GM18502 (cell line): ENCODE measurements around the gene DHX35.
A peak's percentile ranks its signal among the peaks of the same experiment; 100 is the strongest.

Experiments used
- ATAC-seq: cut with Tn5 transposase; IDR thresholded peaks from one replicate; pipeline ENCODE4 v1.9.1; 2021; ENCODE audit warnings: mild to moderate bottlenecking; ENCODE audit not compliant: unreplicated experiment, poor library complexity

DHX35 gene

GRCh38 chr20:39010496-39010895, 48.4 kb downstream of the DHX35 start:
- no peak for ATAC-seq

- no peak for ATAC-seq
Observed at GRCh38 chr20:39013662-39014109, 51.5 kb downstream of the DHX35 start.

DNA sequence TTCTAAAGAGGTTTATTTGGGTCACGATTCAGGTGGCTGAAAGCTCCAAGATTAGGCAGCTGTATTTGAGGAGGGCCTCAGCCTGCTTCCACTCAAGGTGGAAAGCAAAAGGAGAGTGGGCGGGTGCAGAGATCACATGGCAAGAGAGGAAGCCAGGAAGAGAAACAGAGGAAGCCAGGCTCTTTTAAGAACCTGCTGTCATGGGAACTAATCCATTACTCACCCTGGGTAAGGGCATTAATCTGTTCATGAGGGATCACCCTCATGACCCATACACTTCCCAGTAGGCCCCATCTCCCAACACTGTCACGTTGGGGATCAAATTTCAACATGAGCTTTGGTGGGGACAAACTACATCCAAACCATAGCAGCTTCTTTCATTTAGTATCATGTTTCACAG, 53.9 kb downstream of the DHX35 start:
- ATAC-seq: no peak

DNA sequence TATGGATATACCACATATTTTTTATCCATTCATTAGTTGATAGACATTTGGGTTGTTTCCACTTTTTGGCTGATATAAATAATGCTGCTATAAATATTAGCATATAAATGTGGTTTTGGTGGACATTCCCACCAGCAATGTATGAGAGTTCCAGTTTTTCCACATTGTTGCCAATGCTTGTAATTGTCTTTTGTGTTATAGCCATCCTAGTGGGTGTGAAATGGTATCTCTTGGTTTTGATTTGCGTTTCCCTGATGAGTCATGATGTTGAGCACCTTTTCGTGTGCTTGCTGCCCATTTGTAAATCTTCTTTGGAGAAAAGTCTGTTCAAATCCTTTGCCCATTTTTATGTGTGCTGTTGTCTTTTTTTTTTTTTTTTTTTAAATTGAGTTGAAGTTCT, 54.4 kb downstream of the DHX35 start:
- no peak for ATAC-seq

DNA sequence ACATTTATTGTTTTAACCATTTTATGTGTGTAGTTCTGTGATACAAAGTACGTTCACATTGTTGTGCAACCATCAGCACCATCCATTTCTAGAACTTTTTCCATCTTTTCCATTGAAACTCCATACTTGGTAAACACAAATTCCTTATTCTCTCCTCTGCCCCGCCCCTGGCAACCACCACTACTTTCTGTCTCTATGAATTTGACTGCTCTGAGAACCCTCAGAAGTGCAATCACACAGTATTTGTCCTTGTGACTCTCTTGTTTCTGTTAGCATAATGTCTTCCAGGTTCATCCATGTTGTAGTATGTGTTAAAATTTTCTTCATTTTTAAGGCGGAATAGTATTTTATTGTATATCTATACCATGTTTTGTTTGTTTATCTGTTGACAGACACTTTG, 56.9 kb downstream of the DHX35 start:
- no peak for ATAC-seq

GRCh38 chr20:39019805-39020325, 57.7 kb downstream of the DHX35 start:
- ATAC-seq: peak; percentile 85

GRCh38 chr20:39021748-39022147, 59.6 kb downstream of the DHX35 start:
- ATAC-seq: peak; percentile 56

DNA sequence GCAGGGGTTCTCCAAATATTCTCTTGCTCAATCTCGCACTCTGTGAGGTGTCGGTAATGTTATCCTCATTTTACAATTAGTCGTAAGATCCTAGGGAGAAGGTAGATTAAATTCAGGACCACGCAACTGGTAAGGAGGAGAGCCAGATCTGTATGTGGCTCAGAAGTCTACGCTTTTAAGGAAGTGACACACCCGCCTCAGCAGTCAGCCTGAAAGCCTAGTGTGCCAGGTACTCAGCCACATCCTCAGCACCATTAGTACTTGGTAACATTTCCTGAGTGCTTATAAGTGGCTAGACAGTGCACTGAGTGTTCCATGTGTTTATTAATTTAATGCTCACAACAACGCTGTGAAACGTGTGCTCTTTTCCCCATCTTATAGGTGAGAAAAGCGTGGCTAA, 63.7 kb downstream of the DHX35 start:
- no peak for ATAC-seq

GRCh38 chr20:39029364-39029763, 67.2 kb downstream of the DHX35 start:
- ATAC-seq: no peak

DNA sequence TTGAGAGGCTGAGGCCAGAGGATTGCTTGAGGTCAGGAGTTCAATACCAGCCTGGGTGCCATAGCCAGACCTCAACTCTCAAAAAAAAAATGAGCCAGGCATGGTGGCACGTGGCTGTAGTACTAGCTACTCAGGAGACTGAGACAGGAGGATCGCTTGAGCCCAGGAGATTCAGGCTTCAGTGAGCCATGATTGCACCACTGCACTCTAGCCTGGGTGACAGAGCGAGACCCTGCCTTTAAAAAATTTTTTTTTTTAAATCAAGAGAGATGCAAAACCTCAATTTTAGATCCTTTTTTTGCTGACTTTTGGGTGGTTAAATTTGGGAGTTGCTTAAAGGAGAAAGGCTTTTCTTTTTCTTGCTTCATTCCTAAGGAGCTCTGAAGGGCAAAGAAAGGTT, 70.9 kb downstream of the DHX35 start:
- ATAC-seq: no peak

- no peak for ATAC-seq
Observed at GRCh38 chr20:39036011-39036410, 73.9 kb downstream of the DHX35 start.

- ATAC-seq: no peak
Observed at GRCh38 chr20:39036851-39037250, 74.7 kb downstream of the DHX35 start.

GRCh38 chr20:39038047-39038446, 75.9 kb downstream of the DHX35 start:
- ATAC-seq: no peak

- no peak for ATAC-seq
Observed at GRCh38 chr20:39038495-39038894, 76.4 kb downstream of the DHX35 start.

- ATAC-seq: no peak
Observed at GRCh38 chr20:39039261-39039660, 77.1 kb downstream of the DHX35 start.

- ATAC-seq: no peak
Observed at GRCh38 chr20:39040116-39040515, 78.0 kb downstream of the DHX35 start.

DNA sequence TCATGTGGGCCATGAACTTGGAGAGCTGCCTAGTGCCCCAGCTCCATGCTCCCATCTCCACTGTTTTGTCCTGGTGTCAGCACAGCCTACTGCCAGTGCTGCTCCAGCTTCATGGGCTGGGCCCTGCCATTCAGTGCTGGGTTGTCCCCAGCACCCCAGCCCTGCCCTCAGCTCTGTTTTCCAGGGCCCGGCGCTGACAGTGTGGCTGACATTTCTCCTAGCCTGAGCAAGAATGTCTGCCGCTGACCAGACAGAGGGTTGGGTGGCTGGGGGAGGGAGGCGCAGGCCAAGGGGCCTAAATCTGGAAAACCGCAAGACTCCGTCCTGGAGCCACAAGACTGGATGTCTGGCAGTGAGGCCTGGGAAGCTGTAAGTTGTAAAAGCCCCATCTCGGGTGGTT, 78.9 kb downstream of the DHX35 start:
- ATAC-seq: no peak

- no peak for ATAC-seq
Observed at GRCh38 chr20:39042279-39043150, 80.4 kb downstream of the DHX35 start.

DNA sequence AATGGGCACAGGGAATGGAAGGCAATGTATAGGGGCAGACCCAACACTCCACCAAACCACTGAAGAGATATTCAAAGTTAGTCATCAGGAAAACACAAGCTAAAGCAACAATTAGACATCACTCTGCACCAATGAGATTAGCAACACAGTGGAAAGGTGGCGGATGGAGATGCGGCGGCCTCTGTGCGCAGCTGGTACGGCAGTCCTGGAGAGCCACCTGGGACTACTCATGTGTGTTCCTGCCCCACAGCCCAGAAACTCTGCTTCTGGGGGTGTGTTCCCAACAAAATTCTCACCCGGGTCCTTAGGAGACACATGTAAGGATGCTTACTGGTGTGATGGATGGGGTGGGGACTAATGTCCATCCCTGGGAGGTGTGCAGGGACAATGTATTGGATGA, 82.4 kb downstream of the DHX35 start:
- no peak for ATAC-seq

DNA sequence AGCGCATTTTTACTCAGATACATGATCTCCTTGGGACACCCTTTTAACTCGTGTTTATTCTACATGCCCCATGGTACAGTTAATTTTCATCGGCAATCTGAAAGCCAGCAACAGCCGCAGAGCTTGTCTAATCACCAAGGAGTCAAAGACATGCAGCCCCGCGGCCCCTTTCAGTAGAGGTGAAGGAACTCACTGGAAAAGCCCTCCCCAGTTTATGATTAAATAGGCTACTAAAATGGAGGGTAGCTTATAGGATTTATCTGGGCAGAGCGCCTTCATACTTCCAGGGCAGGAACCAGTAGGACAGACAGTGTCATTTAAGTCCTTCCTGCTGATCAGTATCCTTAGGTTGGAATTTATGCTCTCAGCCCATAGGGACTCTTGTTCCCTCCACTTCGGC, 83.5 kb downstream of the DHX35 start:
- no peak for ATAC-seq

GRCh38 chr20:39047417-39047985, 85.4 kb downstream of the DHX35 start:
- no peak for ATAC-seq
